Measurements from ENCODE around the gene TPSAB1. TPM values are rescaled to one million over a fixed set of nuclear protein-coding genes. Genes with fewer than 3 reads are reported as not detected.
A peak's percentile ranks its signal among the peaks of the same experiment; 100 is the strongest.
"Not testable (repeated sequence)": the region's sequence is repeated elsewhere in the genome, so short reads cannot be mapped to it uniquely, and the experiment has no call there.

The TPSAB1 gene
- total RNA-seq, result 4.3 TPM
- long read RNA-seq, partial matches to known transcripts, result 1 of 4 reads
- long read RNA-seq, other reads (novel, unspliced or antisense), result 0 of 4 reads

DNA sequence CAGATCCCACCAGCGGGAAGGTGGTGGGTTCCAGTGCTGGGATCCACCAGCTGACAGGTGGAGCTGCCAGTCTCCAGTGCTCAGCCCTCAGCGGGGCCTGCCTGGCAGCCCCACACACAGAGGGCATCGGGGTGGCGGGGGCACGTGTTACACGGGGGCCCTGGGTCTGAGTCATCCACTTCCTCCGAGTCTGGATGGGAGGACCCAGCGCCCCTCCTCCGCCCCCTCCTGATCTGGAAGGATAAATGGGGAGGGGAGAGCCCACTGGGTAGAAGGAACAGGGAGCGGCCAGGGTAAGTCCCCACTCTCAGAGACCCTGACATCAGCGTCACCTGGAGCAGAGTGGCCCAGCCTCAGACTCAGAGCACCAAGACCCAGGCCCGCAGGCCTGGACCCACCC lies at the start of gene TPSAB1:
Gene TPSAB1, plus strand, starts transcription at position 270 of the 400 bp plus-strand sequence. CDS start 234 bp downstream, outside the sequence.
- ATAC-seq; intact Hi-C loops (cut with micrococcal nuclease); DNase-seq: not testable (repeated sequence)

DNA sequence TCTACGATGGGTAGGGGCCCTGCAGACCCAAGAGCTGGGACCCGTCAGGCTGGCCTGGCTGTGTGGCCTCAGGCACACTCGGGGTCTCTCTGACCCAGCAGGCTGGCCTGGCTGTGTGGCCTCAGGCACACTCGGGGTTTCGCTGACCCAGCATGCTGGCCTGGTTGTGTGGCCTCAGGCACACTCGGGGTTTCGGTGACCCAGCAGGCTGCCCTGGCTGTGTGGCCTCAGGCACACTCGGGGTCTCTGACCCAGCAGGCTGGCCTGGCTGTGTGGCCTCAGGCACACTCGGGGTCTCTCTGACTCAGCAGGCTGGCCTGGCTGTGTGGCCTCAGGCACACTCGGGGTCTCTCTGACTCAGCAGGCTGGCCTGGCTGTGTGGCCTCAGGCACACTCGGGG lies 49.7 kb upstream of the TPSAB1 start:
- ATAC-seq; DNase-seq; intact Hi-C loops (cut with micrococcal nuclease): not testable (repeated sequence)

DNA sequence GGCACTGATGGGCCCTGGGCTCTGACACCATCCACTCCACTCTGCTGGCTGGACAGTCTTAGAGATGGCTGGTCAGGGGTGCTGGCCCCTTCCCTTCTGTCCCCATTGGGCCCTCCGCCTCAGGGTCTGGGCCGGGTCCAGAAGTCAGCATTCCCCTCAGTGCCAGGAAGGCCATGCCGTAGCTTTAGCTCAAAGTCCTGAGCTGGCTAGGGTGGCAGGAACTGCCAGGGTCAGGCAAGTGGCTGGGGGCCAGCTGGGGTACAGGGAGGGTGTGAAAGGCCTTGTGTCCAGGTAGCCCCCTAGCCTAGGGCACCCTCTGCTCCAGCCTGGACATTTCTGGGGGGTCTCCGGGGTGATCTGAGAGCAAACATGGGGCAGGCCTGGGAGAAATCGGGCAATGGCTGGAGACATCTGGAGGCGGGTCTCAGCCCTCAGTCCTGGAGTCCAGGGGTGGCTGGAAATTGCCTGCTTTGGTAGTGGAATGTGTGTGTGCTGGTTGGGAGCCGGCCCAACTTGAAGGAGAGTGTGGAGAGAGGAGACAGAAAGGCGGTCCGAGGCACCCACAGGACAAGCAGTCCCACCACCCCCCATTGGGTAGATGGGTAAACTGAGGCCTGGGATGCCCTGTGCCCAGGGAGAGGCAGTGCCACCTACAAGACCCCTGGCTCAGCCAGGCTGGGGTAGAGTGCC lies 48.0 kb upstream of the TPSAB1 start:
- ATAC-seq, result no peak
- no peak for DNase-seq
- intact Hi-C loops (cut with micrococcal nuclease), result no loop called here

DNA sequence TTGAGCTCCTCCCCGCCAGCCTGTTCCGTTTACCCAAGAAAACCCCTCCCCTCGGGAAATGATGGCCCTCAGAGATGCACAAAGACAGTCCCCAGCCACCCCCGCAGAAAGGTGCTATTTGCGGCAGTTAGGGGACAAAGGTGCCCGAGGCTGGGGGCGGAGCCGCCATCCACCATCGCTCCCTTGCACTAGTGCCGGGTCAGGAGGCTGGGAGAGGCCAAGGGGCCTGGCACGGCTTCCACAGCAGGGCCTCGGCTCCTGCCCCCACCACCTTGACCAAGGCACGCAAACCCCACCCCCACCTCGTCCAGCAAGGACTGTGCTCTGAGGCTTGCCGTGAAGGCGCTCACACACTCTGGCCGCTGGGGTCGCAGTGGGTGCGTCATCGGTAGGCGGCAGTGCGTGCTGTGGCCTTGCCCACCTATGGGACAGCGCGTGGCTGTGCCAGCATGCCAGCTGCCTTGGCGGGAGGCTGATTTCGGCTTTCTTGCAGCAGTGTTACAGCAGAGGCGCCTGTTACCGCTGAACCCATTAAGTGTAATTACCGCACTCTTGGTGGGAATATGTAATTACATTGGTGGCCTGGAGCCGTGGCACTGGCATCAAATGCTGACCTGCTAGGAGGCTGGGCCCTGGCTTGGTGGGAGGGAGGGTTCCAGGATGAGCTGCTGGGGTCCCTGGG lies 47.2 kb upstream of the TPSAB1 start:
- intact Hi-C loops (cut with micrococcal nuclease), result no loop called here
- no peak for DNase-seq

DNA sequence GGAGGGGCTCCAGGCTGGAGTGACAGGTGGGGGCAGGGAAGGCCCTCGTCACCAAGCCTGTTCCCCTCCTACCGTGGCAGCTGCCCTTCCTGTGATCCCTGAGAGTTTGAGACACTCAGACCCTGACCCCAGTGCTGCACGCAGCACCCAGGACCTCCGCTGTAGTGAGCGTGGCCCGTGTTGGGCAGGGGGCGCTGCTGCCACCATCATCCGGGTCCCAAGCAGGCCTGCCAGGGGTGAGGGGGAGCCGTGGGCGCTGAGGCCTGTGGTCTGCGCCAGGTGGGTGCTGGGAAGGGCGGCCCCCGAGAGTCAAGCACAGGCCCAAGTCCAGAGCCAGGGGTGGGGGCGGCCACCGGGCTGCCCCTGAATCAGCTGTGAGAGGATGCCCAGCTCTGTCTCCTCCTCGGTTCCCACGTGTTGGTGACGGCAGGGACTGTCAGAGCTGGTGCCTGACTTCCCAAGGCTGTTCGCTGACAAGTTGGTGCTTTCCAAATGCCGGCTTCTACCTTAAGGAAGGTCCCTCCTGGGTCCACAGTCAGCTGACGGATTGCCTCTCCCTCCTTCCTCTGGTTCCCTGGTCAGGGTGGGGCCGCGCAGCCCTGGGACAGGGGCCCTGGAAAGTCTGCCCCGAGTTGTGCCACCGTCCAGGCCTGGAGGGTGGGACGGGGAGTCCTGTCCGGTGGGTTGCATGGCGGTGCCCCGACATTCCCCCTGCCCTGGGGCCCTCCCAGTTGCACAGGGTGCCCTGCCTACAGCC lies 46.5 kb upstream of the TPSAB1 start:
- intact Hi-C loops (cut with micrococcal nuclease), result no loop called here
- DNase-seq (no peak), ATAC-seq (no peak)

More for the DNA sequence above, 47.2 kb upstream of the TPSAB1 start:
- no peak for ATAC-seq

DNA sequence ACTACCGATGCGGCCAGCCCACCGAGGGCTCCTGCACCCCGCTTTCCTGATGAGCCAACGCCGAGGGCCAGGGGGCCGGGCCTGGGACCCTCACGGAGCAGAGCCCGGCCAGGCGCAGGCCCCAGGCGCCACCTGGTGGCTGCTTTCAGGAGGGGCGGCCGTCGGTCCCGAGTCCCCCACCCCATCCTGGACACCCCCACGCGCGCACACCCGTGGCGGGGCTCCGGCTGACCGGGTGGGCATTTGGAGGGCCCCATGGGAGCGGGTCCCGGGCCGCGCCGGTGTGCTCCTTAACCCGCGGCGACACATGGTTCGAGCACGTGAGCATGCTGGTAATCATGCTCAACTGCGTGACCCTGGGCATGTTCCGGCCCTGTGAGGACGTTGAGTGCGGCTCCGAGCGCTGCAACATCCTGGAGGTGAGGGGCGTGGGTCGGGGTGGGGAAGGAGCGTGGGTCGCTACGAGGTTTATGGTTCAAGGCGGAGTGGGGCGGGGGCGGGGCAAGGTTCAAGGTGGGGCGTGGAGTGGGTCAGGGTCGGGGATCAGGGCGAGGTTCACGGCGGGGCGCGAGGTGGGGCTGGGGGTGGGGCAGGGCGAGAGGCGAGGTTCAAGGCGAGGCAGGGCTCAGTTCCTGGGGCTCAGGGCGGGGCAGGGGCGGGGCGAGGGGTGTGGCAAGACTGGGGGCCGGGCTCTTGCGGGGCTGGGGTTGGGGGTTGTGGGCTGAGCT lies 45.7 kb upstream of the TPSAB1 start:
- peak; percentile 48 for ATAC-seq
- intact Hi-C loops (cut with micrococcal nuclease), result no loop called here
- DNase-seq, result peak; percentile 44

DNA sequence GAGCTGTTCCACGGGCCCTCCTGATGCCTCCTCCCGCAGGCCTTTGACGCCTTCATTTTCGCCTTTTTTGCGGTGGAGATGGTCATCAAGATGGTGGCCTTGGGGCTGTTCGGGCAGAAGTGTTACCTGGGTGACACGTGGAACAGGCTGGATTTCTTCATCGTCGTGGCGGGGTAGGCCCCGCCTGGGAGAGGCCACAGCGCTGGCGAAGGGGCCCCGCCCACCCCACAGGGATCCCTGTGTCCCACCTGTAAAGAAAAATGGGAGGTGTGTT lies 45.2 kb upstream of the TPSAB1 start:
- intact Hi-C loops (cut with micrococcal nuclease), result no loop called here
- ATAC-seq (no peak), DNase-seq (no peak)

DNA sequence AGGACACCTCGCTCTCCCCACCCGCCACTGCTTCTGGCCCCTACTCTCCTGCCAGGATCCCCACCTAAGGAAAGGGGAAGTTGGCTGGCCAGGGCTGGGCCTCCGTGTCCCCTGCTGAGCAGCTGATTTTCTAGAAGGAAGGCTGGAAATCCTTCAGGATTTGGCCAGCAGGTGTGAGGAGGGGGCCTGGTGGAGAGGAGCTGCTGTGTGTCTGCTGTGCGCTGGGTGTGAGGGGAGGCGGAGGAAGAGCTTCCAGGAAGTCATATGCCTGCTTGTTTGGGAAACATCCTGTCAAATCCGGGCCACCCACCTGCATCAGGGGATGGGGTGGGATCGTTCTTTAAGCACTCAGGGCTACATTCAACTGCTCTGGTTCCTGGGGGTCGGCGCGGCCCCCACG lies 44.0 kb upstream of the TPSAB1 start:
- DNase-seq (no peak), ATAC-seq (no peak)
- intact Hi-C loops (cut with micrococcal nuclease), result no loop called here

DNA sequence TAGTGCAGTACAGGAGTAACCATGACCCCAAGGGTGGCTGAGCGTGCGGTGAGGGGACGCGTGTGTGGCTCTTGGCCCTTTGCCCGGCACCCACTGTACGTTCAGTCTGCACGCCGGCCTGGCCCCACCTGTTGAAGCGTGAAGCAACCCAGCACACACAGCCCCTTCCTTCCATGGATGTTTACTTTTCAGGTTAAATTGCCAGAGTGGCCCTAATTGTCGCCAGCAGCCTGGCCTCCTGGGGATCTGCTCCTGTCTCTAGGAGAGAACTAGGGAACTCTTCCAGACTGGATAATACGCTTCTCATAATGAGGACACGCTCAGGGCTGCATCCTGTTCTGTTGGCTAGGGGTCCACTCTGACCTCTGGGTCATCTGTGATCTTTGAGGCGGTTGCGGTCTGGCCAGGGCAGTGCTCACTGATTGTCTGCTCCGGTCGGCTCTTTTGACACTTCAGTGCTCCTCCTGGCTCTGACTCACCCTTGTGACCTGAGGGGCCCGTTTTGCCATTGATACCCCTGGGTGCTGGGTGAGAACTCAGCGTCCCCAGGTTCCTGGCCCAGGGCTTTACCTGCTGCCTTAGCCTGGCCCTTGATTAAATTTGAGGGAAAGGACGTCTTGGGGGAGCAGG lies 43.2 kb upstream of the TPSAB1 start:
- intact Hi-C loops (cut with micrococcal nuclease), result no loop called here
- ATAC-seq (no peak), DNase-seq (no peak)

DNA sequence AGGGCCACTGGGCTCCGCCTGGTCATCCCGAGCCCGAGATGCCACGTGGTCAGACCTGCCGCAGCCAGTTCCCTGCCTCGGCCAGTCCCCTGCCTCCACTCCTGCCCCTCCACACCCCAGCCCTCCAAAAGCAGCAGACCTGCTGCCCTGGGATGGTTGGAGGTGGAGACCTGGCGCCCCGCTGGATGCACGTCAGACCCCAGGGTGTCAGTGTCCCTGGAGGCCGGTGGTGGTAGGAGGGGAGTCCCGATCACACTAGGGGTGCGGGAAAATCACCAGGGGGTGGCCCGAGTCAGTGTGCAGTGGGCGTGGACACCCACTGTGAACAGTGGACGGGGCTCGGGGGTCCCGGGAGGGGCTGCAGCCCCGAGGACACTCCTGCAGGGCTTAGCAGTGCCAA lies 42.3 kb upstream of the TPSAB1 start:
- no peak for DNase-seq
- ATAC-seq, result no peak
- intact Hi-C loops (cut with micrococcal nuclease), result no loop called here

DNA sequence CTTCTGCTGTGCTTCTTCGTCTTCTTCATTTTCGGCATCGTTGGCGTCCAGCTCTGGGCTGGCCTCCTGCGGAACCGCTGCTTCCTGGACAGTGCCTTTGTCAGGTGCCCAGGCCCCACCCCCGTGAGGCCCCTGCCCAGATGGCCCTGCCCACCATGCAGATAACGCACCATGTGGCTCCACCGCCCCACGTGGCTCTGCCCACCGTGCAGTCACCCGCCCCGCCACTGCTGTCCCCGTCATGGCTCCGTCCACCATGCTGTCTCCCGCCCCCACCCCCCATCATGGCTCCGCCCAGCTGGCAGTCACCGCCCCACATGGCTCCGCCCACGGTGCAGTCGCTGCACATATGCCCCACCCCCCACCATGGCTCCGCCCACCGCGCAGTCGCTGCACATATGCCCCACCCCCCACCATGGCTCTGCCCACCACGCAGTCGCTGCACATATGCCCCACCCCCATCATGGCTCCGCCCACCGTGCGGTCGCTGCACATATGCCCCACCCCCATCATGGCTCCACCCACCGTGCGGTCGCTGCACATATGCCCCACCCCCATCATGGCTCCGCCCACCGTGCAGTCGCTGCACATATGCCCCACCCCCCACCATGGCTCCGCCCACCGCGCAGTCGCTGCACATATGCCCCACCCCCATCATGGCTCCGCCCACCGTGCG lies 41.7 kb upstream of the TPSAB1 start:
- intact Hi-C loops (cut with micrococcal nuclease); DNase-seq; ATAC-seq: not testable (repeated sequence)

DNA sequence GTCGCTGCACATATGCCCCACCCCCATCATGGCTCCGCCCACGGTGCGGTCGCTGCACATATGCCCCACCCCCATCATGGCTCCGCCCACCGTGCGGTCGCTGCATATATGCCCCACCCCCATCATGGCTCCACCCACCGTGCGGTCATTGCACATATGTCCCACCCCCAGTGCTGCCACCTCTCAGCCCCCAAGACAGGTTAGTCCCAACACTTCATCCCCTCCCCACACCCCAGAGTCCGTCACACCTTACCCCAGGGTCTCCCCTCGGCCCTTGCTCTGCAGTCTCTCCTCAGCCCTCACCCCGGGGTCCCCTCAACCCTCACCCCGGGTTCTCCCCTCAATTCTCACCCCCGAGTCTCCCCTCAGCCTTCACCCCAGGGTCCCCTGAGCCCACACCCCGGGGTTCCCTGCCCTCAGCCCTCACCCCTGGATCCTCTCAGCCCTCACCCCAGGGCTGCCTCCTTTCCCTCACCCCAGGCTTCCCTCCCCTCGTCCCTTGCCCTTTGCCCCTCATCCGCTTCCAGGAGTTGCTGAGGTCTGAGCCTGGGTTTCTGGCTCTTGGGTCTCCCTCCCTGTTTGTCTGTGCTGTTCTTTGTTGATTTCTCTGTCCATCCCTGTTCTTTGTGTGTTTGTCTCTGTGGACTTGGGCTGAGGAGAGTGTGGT lies 41.0 kb upstream of the TPSAB1 start:
- ATAC-seq (no peak), DNase-seq (no peak)
- intact Hi-C loops (cut with micrococcal nuclease), result no loop called here

DNA sequence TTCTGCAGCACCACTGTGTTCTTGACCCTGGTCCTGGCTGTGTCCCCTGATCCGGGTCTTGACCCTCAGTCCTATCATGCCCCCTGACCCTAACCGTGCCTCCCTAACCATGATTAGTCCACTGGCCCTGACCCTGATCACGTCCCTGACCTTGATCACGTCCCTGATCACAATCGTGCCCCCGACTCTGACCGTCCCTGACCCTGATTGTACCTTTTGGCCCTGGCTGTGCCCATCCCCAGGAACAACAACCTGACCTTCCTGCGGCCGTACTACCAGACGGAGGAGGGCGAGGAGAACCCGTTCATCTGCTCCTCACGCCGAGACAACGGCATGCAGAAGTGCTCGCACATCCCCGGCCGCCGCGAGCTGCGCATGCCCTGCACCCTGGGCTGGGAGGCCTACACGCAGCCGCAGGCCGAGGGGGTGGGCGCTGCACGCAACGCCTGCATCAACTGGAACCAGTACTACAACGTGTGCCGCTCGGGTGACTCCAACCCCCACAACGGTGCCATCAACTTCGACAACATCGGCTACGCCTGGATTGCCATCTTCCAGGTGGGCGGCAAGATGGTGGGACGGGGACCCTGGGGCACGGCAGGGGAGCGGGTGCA lies 40.4 kb upstream of the TPSAB1 start:
- DNase-seq, result no peak

DNA sequence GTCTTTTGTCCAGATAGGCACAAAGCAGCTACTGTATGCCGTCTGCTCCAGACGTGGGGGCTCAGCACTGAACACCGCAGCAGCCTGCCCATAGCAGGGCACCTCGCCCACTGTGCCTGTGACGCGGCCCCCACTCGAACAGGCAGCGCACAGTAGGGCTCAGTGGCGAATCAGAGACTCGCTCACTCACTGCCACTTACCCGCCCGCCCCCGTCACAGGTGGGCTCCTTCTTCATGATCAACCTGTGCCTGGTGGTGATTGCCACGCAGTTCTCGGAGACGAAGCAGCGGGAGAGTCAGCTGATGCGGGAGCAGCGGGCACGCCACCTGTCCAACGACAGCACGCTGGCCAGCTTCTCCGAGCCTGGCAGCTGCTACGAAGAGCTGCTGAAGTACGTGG lies 39.1 kb upstream of the TPSAB1 start:
- DNase-seq (no peak), ATAC-seq (no peak)
- intact Hi-C loops (cut with micrococcal nuclease), result no loop called here

More for the DNA sequence above, 40.4 kb upstream of the TPSAB1 start:
- ATAC-seq, result no peak
- intact Hi-C loops (cut with micrococcal nuclease), result no loop called here

DNA sequence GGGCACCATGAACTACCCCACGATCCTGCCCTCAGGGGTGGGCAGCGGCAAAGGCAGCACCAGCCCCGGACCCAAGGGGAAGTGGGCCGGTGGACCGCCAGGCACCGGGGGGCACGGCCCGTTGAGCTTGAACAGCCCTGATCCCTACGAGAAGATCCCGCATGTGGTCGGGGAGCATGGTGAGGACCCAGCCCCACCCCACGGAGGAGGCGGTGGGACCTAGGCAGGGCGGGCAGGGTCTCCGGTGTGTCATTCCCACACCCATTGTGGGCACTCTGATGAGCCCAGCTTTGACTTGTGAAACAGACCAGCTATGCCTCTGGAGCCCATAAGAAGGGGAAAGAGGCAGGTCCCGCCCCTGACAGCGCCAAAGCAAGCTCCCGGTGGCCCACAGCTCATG lies 38.2 kb upstream of the TPSAB1 start:
- DNase-seq (no peak), ATAC-seq (no peak)
- intact Hi-C loops (cut with micrococcal nuclease), result no loop called here

DNA sequence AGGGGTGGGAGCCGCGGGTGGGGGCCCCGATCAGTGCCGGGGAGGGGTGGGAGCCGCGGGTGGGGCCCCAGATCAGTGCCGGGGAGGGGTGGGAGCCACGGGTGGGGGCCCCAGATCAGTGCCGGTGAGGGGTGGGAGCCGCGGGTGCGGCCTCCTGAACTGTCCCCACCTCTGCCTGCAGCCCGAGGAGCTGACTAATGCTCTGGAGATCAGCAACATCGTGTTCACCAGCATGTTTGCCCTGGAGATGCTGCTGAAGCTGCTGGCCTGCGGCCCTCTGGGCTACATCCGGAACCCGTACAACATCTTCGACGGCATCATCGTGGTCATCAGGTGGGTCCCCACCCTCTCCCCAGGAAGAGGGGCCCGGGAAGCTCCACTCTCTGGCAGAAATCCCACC lies 35.6 kb upstream of the TPSAB1 start:
- intact Hi-C loops (cut with micrococcal nuclease), result no loop called here
- DNase-seq, result no peak
- no peak for ATAC-seq

DNA sequence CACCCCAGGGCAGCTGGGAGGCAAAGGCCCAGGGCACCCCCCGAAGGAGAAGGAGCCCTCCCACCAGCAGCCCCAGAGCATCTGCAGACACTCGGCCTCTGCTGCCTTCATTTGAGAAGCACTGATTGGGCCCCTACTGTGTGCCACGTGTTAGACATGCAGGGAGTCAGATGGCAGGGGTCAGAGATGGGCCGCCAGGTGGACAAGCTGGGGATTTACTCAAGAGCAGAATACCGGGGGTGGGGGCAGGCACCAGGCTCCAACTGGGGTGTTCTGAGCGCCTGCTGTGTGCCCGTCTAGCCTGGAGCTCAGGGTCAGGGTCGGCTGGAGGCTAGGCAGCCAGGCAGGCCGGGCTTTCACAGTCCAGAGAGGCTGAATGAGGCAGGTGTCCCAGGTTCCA lies 34.2 kb upstream of the TPSAB1 start:
- intact Hi-C loops (cut with micrococcal nuclease), result no loop called here
- DNase-seq (no peak), ATAC-seq (no peak)

DNA sequence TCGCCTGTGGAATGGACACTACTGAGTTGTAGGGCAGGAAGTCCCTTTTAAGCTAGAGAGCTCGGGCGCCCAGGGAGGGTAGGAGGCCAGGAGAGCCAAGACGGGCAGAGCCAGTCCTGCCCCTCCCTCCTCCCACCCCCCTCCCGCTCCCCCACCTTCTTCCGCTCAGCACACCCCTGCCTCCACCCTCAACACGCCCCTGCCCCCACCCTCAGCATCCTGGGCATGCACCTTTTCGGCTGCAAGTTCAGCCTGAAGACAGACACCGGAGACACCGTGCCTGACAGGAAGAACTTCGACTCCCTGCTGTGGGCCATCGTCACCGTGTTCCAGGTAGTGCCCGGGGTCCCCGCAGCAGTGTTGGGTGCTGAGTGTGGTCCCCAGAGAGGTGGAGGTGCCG lies 33.7 kb upstream of the TPSAB1 start:
- intact Hi-C loops (cut with micrococcal nuclease), result no loop called here
- ATAC-seq (no peak), DNase-seq (no peak)

Data from left ventricle myocardium superior (tissue), 1 donor.